Measurements from ENCODE around the gene FARSB. TPM values are rescaled to one million over a fixed set of nuclear protein-coding genes. Genes with fewer than 3 reads are reported as not detected.

FARSB gene
- total RNA-seq, 4 donors from 2014 or later, result 9.4 to 24.1 (median 16.2) TPM

DNA sequence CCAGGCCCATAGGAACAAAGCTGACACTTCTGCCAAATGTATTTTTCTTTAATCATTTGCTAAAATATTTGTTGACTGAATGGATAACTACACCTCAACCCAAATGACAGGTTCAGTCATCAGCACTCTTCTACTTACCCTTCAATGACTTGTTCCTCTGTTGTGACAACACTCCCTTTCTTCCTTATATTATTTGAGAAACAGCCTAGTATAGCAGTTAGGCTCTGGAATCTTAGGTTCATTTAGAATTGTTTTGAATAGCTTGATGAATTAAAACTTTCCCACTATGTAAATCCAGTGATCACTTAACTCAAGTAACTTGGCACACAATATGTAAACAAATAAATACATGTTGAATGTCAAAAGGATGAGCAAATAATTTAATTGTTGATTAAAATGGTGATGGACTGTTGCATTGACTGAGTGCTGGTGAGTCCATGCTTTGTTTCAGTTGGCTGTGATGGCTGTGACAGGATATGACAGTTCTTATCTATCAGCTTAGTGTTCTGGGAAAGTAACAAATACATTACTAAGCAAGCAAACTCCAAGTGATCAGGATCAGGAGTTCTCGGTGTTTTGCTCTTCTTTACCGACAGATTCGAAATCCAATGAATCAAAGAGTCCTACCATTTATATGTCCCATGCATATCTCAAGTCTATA is 12.7 kb upstream of the FARSB start:
- Histone ChIP-seq H3K9me3 (no peaks in the 10 kb centered on the region), H3K27me3 (no peaks in the 10 kb centered on the region)
- intact Hi-C loops (cut with DNase I; ENCODE audit: low total_unique reads), result no loop called here

DNA sequence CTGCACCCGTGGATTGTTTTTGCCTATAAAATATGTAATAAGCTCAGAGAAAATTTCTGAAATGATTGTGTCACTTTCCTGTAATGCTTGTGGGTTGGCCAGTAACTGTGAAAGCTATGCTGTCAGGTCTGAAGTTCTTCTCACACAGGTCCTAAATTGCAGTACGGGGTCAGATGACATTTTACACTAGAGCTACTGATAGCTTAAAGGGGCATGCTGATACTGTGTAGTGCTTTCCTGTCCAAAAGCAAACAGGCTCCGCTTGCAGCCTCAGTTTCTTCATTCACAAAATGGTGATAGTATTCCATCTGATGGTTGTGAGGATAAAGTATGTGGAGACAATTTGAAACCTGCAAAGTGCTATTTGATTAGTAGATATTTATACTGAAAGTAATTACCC is 7.6 kb upstream of the FARSB start:
- Histone ChIP-seq H3K36me3 (no peaks in the 10 kb centered on the region), H3K9me3 (no peaks in the 10 kb centered on the region)
- no peak for DNase-seq

More for the DNA sequence above, 12.7 kb upstream of the FARSB start:
- Histone ChIP-seq H3K4me3 (no peak overlapping the region), H3K27ac (no peak overlapping the region), H3K36me3 (no peaks in the 10 kb centered on the region), H3K4me1 (no peaks in the 10 kb centered on the region)
- DNase-seq, result no peak
- no peak for TF ChIP-seq POLR2A (IDR thresholded peaks at IDR 0.05)
- TF ChIP-seq, protein P1, sequence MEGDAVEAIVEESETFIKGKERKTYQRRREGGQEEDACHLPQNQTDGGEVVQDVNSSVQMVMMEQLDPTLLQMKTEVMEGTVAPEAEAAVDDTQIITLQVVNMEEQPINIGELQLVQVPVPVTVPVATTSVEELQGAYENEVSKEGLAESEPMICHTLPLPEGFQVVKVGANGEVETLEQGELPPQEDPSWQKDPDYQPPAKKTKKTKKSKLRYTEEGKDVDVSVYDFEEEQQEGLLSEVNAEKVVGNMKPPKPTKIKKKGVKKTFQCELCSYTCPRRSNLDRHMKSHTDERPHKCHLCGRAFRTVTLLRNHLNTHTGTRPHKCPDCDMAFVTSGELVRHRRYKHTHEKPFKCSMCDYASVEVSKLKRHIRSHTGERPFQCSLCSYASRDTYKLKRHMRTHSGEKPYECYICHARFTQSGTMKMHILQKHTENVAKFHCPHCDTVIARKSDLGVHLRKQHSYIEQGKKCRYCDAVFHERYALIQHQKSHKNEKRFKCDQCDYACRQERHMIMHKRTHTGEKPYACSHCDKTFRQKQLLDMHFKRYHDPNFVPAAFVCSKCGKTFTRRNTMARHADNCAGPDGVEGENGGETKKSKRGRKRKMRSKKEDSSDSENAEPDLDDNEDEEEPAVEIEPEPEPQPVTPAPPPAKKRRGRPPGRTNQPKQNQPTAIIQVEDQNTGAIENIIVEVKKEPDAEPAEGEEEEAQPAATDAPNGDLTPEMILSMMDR (IDR thresholded peaks at IDR 0.05), result no peak

DNA sequence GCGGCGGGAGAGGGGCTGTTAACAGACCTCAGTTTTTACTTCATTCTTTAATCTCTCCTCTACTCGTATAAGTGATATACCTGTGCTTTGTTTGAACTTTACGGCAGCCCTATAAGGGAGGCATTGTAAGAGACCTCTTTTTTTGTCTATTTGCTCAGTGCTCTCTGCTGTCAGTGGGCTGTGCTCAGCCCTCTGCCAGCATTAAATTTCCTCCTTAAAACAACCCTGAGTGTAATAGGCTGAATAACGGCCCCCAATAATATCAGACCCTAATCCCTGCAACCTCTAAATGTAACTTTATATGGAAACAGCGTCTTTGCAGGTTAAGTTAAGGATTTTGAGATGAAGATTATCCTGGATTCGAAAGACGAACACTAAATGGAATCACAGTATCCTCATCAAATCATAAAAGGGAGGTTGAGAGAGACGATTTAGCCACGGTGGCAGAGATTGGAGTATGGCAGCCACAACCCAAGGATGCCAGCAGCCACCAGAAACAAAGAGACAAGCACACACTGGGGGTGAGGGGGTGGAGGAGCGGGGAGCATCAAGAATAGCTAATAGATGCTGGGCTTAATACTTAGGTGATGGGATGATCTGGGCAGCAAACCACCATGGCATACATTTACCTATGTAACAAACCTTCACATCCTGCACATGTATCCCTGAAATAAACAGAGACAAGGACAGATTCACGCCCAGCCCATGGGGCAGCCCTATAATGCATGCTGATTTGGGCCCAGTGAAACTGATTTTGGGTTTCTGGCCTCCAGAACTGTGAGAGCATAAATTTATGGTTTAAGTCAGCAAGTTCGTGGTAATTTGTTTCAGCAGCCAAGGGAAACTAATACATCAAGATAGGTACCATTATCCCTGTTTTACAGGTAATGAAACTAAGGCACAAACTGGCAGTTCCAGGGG is 894 bp upstream of the FARSB start:
- no peaks in the 10 kb centered on the region for H3K9me3 ChIP-seq
- H3K4me3 ChIP-seq, result peak overlapping the region; percentile 86 to 92
- intact Hi-C loops (cut with DNase I; ENCODE audit: low total_unique reads), result no loop called here
- peak overlapping the region; percentile 88 to 97 for H3K27ac ChIP-seq
- TF ChIP-seq, protein P1 (IDR thresholded peaks at IDR 0.05), result no peak
- no peak for TF ChIP-seq POLR2A (IDR thresholded peaks at IDR 0.05)
- H3K27me3 ChIP-seq, result no peaks in the 10 kb centered on the region
- H3K36me3 ChIP-seq, result no peaks in the 10 kb centered on the region
- H3K4me1 ChIP-seq, result no peaks in the 10 kb centered on the region
- DNase-seq, result no peak

More for the DNA sequence above, 7.6 kb upstream of the FARSB start:
- TF ChIP-seq POLR2A (IDR thresholded peaks at IDR 0.05), result no peak
- TF ChIP-seq, protein P1 (IDR thresholded peaks at IDR 0.05), result no peak
- no peak overlapping the region for H3K4me3 ChIP-seq
- intact Hi-C loops (cut with DNase I; ENCODE audit: low total_unique reads), result no loop called here
- H3K4me1 ChIP-seq, result no peaks in the 10 kb centered on the region
- H3K27me3 ChIP-seq, result no peaks in the 10 kb centered on the region
- no peak overlapping the region for H3K27ac ChIP-seq

DNA sequence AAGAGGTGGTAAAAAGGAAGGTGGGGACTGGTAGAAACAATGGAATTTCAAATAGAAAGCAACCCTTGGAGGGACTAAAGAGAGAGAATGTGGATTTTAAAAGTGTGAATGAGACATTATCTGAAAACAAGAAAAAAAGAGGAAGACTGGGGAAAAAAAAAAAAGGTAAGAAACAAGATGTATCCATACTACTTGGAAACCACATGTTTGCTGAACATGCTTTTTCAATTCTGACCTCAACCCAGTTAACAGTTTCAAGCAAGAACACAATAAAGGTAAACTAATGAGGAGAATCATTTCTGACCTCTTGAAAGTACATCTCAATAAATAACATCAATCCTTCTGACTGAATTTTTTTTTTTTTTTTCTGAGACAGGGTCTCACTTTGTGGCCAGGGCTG is 2.6 kb downstream of the FARSB start:
- no peaks in the 10 kb centered on the region for H3K4me1 ChIP-seq
- no peak for TF ChIP-seq POLR2A (IDR thresholded peaks at IDR 0.05)
- TF ChIP-seq, protein P1 (IDR thresholded peaks at IDR 0.05), result no peak
- no peak overlapping the region for H3K27ac ChIP-seq
- no peaks in the 10 kb centered on the region for H3K9me3 ChIP-seq
- intact Hi-C loops (cut with DNase I; ENCODE audit: low total_unique reads), result no loop called here
- no peaks in the 10 kb centered on the region for H3K27me3 ChIP-seq
- no peaks in the 10 kb centered on the region for H3K36me3 ChIP-seq
- DNase-seq, result no peak
- H3K4me3 ChIP-seq, result no peak overlapping the region

All from uterus (tissue), 4 donors.